Suprapubic skin (tissue), 3 donors: ENCODE data around the gene ACOT7.

Experiments used
- EP300 ChIP-seq: sonication (generic); formaldehyde crosslinking; IDR thresholded peaks from one replicate; pipeline ENCODE4 v1.6.1; 2017; ENCODE audit warnings: antibody characterized with exemption
- POLR2A ChIP-seq, 2 donors: fragments of 450-650 bp; IDR thresholded peaks; one replicate each; pipeline ENCODE4 v1.6.1; 2017; ENCODE audit warnings: antibody characterized with exemption in 2 of 2, mild to moderate bottlenecking in 2 of 2, moderate library complexity in 2 of 2
- TF ChIP-seq, protein P1 (sequence below), 2 donors: fragments of 200-600 bp in 1 of 2; fragments of 450-650 bp in 1 of 2; sonication (generic) in 1 of 2; IDR thresholded peaks; one replicate each; pipeline ENCODE4 v1.5.1; 2016 to 2019; ENCODE audit warnings: antibody characterized with exemption in 2 of 2, mild to moderate bottlenecking in 1 of 2, moderate library complexity in 1 of 2

DNA sequence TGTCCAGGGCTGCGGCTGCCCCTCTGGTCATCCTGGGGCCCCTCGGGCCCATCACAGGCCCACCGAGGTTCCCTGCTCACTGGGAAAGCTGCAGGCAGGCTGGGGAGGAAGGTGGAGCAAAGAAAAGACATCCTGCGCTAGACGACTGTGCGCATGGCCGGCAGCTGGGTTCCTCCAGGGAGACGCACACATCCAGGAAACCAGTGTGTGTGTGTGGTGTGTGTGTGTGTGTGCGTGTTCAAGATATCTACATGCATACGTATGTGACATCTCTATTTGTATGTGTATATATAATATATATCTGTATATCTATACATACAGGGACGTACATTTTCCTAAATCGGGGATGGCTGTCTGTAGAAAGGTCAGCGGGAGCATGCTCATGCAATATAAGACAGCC, 63.7 kb downstream of the ACOT7 start:
- TF ChIP-seq, protein P1, sequence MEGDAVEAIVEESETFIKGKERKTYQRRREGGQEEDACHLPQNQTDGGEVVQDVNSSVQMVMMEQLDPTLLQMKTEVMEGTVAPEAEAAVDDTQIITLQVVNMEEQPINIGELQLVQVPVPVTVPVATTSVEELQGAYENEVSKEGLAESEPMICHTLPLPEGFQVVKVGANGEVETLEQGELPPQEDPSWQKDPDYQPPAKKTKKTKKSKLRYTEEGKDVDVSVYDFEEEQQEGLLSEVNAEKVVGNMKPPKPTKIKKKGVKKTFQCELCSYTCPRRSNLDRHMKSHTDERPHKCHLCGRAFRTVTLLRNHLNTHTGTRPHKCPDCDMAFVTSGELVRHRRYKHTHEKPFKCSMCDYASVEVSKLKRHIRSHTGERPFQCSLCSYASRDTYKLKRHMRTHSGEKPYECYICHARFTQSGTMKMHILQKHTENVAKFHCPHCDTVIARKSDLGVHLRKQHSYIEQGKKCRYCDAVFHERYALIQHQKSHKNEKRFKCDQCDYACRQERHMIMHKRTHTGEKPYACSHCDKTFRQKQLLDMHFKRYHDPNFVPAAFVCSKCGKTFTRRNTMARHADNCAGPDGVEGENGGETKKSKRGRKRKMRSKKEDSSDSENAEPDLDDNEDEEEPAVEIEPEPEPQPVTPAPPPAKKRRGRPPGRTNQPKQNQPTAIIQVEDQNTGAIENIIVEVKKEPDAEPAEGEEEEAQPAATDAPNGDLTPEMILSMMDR (IDR thresholded peaks at IDR 0.05), result no peak
- TF ChIP-seq EP300 (no peak), POLR2A (IDR thresholded peaks at IDR 0.05) (no peak)
